K562 (cell line): ENCODE results near the gene SNX30. TPM values are rescaled to one million over a fixed set of nuclear protein-coding genes. Genes with fewer than 3 reads are reported as not detected.
A peak's percentile ranks its signal among the peaks of the same experiment; 100 is the strongest.

Experiments used
- CBX1 ChIP-seq: sonication (generic); IDR thresholded peaks from 2 replicates; pipeline ENCODE4 v1.6.1; 2016; ENCODE audit warnings: antibody characterized with exemption, low read depth, mild to moderate bottlenecking
- CC2D1A ChIP-seq: fragments of 450-650 bp; IDR thresholded peaks from 2 replicates; pipeline ENCODE4 v1.6.1; 2017; ENCODE audit warnings: mild to moderate bottlenecking
- CEBPB ChIP-seq: fragments of 450-650 bp; IDR thresholded peaks from 2 replicates; pipeline ENCODE4 v1.6.1; 2016; ENCODE audit warnings: missing genetic modification characterization, missing compliant biosample characterization
- DLX4 ChIP-seq: fragments of 250-450 bp; sonication (Bioruptor Pico); IDR thresholded peaks from 2 replicates; pipeline ENCODE4 v1.6.1; 2021; ENCODE audit warnings: mild to moderate bottlenecking
- E2F4 ChIP-seq: sonication (generic); formaldehyde crosslinking; IDR thresholded peaks from 2 replicates; pipeline ENCODE4 v1.8.0; 2022; ENCODE audit warnings: mild to moderate bottlenecking, low read depth, missing genetic modification reagents
- ETV6 ChIP-seq, 3 experiments: fragments of 150-350 bp in 1 of 3; sonication (generic) in 1 of 3; formaldehyde crosslinking in 1 of 3; IDR thresholded peaks; 2 replicates each; pipeline versions ENCODE4 v1.6.1 to v1.8.0; 2014 to 2022; ENCODE audit warnings: borderline replicate concordance in 2 of 3, low read depth in 2 of 3, antibody characterized with exemption in 1 of 3, low read length in 1 of 3, mild to moderate bottlenecking in 1 of 3, missing genetic modification reagents in 1 of 3
- HNRNPLL ChIP-seq: fragments of 200-400 bp; formaldehyde crosslinking; IDR thresholded peaks from 2 replicates; pipeline ENCODE4 v1.6.1; 2017; ENCODE audit warnings: low read length, low read depth, mild to moderate bottlenecking; ENCODE audit not compliant: poor library complexity, severe bottlenecking
- JUNB ChIP-seq: fragments of 450-650 bp; formaldehyde crosslinking; conservative IDR thresholded peaks from 2 replicates; pipeline ENCODE4 v1.4.0; 2020; ENCODE audit warnings: mild to moderate bottlenecking
- MAZ ChIP-seq, 2 experiments: fragments of 450-650 bp in 1 of 2; sonication (generic) in 1 of 2; formaldehyde crosslinking; IDR thresholded peaks in 1 of 2; conservative IDR thresholded peaks in 1 of 2; 2 replicates each; pipeline versions ENCODE4 v1.4.0 to v1.5.0; 2020; ENCODE audit warnings: mild to moderate bottlenecking in 1 of 2, missing genetic modification reagents in 1 of 2
- MECOM ChIP-seq: fragments of 250-450 bp; sonication (Bioruptor Pico); IDR thresholded peaks from 2 replicates; pipeline ENCODE4 v1.8.0; 2022; ENCODE audit warnings: inconsistent platforms
- MITF ChIP-seq: IDR thresholded peaks from 2 replicates; pipeline ENCODE4 v1.6.1; 2014; ENCODE audit warnings: antibody characterized with exemption
- MYNN ChIP-seq, 2 experiments: sonication (generic); formaldehyde crosslinking in 1 of 2; IDR thresholded peaks; 2 replicates each; pipeline versions ENCODE4 v1.5.0 to v1.6.1; 2016 to 2020; ENCODE audit warnings: antibody characterized with exemption in 1 of 2, missing genetic modification reagents in 1 of 2
- NFYB ChIP-seq: IDR thresholded peaks from 2 replicates; pipeline ENCODE4 v1.6.1; 2011; ENCODE audit warnings: mild to moderate bottlenecking, moderate library complexity; ENCODE audit not compliant: insufficient read length; ENCODE audit errors: extremely low read depth
- PCBP2 ChIP-seq: fragments of 200-400 bp; formaldehyde crosslinking; IDR thresholded peaks from 2 replicates; pipeline ENCODE4 v1.6.1; 2018; ENCODE audit warnings: low read length, low read depth, mild to moderate bottlenecking, moderate library complexity; ENCODE audit not compliant: poor library complexity, severe bottlenecking
- SMARCA4 ChIP-seq: fragments of 450-650 bp; IDR thresholded peaks from 2 replicates; pipeline ENCODE4 v1.6.1; 2016
- ZNF175 ChIP-seq: fragments of 200-800 bp; sonication (Bioruptor generic); IDR thresholded peaks from 2 replicates; pipeline ENCODE4 v1.6.1; 2016; ENCODE audit warnings: low read depth, mild to moderate bottlenecking, missing genetic modification characterization, missing compliant biosample characterization
- ZNF445 ChIP-seq: fragments of 250-450 bp; sonication (Bioruptor Pico); IDR thresholded peaks from 2 replicates; pipeline ENCODE4 v1.4.0; 2020; ENCODE audit warnings: low read depth, mild to moderate bottlenecking, moderate library complexity
- ZNF518B ChIP-seq: fragments of 250-450 bp; sonication (Bioruptor Pico); IDR thresholded peaks from 2 replicates; pipeline ENCODE4 v1.5.0; 2021; ENCODE audit warnings: mild to moderate bottlenecking, moderate library complexity
- ZNF766 ChIP-seq: fragments of 200-800 bp; sonication (Bioruptor generic); conservative IDR thresholded peaks from 2 replicates; pipeline ENCODE4 v1.6.1; 2016; ENCODE audit warnings: missing genetic modification characterization, missing compliant biosample characterization
- ZZZ3 ChIP-seq: fragments of 450-650 bp; IDR thresholded peaks from 2 replicates; pipeline ENCODE4 v1.6.1; 2016; ENCODE audit warnings: antibody characterized with exemption, mild to moderate bottlenecking, moderate library complexity
- polyA plus RNA-seq, 8 experiments: library from polyadenylated mRNA; depleted of rRNA in 4 of 8; stranded (reverse) in 5 of 8; unstranded in 3 of 8; fragments of >200 nt; fragmentation: Nextera tagmentation in 2 of 8; fragmentation: Illumina TruSeq in 1 of 8; extraction: Ambion mirVana in 2 of 8; extraction: Trizol in 1 of 8; gene quantifications; 2 replicates each; pipeline versions ENCODE4 v1.2.1 to v1.2.3, GENCODE V29; 2011 to 2014; ENCODE audit warnings: inconsistent platforms in 1 of 8, missing spikeins in 1 of 8
- total RNA-seq, 7 experiments: library from RNA; depleted of rRNA in 6 of 7; stranded (reverse); fragments of >200 nt in 6 of 7; fragmentation: Illumina TruSeq in 2 of 7; extraction: Trizol in 2 of 7; gene quantifications; 2 replicates each; pipeline versions ENCODE4 v1.2.1 to v1.2.3, GENCODE V29; 2011 to 2021; ENCODE audit warnings: low replicate concordance in 1 of 7

The SNX30 gene
- total and polyA plus RNA-seq, 9 of the 15 experiments (the other 6 are each of a cell fraction or from before 2014, with no cell fraction given), result 0.76 to 5.9 (median 3.3) TPM

GRCh38 chr9:112717661-112718331 lies 32.8 kb upstream of the SNX30 start, which contains the start of gene INIP (continued):
- TF ChIP-seq MECOM (CRISPR knock-in tag), result no peak
- TF ChIP-seq MAZ (CRISPR knock-in tag; conservative IDR thresholded peaks at IDR 0.05 in 1 of 2, IDR thresholded peaks at IDR 0.05 in 1 of 2), result peak; percentile 74
- TF ChIP-seq SMARCA4, result 0 out of 2 replicates have a peak, but pooled peaks have one; percentile 39
- TF ChIP-seq CC2D1A, result no peak; the same call in 1 of the 2 replicates
- no peak for TF ChIP-seq ZZZ3
- peak; percentile 23; the same call in 1 of the 2 replicates for TF ChIP-seq MITF
- TF ChIP-seq ZNF175, result no peak
- TF ChIP-seq HNRNPLL, result peak; percentile 41
- no peak for TF ChIP-seq ZNF445 (CRISPR knock-in tag)
- TF ChIP-seq CBX1, result no peak
- no peak for TF ChIP-seq ZNF518B (CRISPR knock-in tag)
- no peak for TF ChIP-seq JUNB (CRISPR knock-in tag)
- TF ChIP-seq MYNN (IDR thresholded peaks at IDR 0.05), result no peak
- TF ChIP-seq MYNN (CRISPR knock-in tag; IDR thresholded peaks at IDR 0.05), result no peak
- no peak for TF ChIP-seq NFYB
- TF ChIP-seq E2F4, result no peak
- no peak for TF ChIP-seq PCBP2
- TF ChIP-seq ETV6 (IDR thresholded peaks at IDR 0.05; ENCODE audit: borderline replicate concordance in 1 of 2, low read depth in 2 of 2, low read length in 1 of 2), result no peak
- TF ChIP-seq ETV6 (CRISPR knock-in tag; IDR thresholded peaks at IDR 0.05; ENCODE audit: borderline replicate concordance), result no peak
- TF ChIP-seq CEBPB (tag), result peak; percentile 34; the same call in 1 of the 2 replicates
- no peak; the same call in 1 of the 2 replicates for TF ChIP-seq ZNF766 (CRISPR knock-in tag)
- TF ChIP-seq DLX4 (CRISPR knock-in tag), result no peak
